AG08395 (cell line): ENCODE measurements around the gene FBXO27.
"Not testable (repeated sequence)": the region's sequence is repeated elsewhere in the genome, so short reads cannot be mapped to it uniquely, and the experiment has no call there.

Experiments
- DNase-seq: peaks from one replicate; pipeline ENCODE4 v3.0.0; 2012; ENCODE audit warnings: mixed read lengths, low spot score

The FBXO27 gene

GRCh38 chr19:38988627-38989026 is 43.7 kb downstream of the FBXO27 start:
- DNase-seq: not testable (repeated sequence)

GRCh38 chr19:38987745-38988144 is 44.6 kb downstream of the FBXO27 start:
- not testable (repeated sequence) for DNase-seq

- DNase-seq: no peak
Observed at GRCh38 chr19:38985262-38985661, 47.1 kb downstream of the FBXO27 start.

GRCh38 chr19:38980583-38981374 is 51.6 kb downstream of the FBXO27 start:
- DNase-seq: no peak

- DNase-seq: no peak
Observed at GRCh38 chr19:38979812-38980211, 52.5 kb downstream of the FBXO27 start.

GRCh38 chr19:38978326-38978689 is 54.0 kb downstream of the FBXO27 start:
- no peak for DNase-seq

GRCh38 chr19:38977445-38978325 is 54.7 kb downstream of the FBXO27 start:
- DNase-seq: no peak

GRCh38 chr19:38975861-38976271 is 56.5 kb downstream of the FBXO27 start:
- DNase-seq: no peak

- peak; percentile 72 for DNase-seq
Observed at GRCh38 chr19:38975214-38975860, 57.0 kb downstream of the FBXO27 start, which contains the start of gene FBXO17. FBXO17 (minus strand) TSS chr19:38975742; CDS start chr19:38950319, 25,423 bp downstream.

- no peak for DNase-seq
Observed at GRCh38 chr19:38974624-38975213, 57.6 kb downstream of the FBXO27 start.
